MM.1S (cell line): ENCODE results near the gene ZNF277.

Experiments
- EZH2phosphoT487 ChIP-seq: fragments of 300-600 bp; sonication (generic); IDR thresholded peaks from 2 replicates; pipeline ENCODE4 v1.6.1; 2018; ENCODE audit warnings: antibody characterized with exemption, low read length
- TF ChIP-seq, protein P1 (sequence below): fragments of 300-600 bp; sonication (generic); IDR thresholded peaks from 2 replicates; pipeline ENCODE4 v1.5.1; 2016; ENCODE audit warnings: antibody characterized with exemption, low read length, mixed read lengths

DNA sequence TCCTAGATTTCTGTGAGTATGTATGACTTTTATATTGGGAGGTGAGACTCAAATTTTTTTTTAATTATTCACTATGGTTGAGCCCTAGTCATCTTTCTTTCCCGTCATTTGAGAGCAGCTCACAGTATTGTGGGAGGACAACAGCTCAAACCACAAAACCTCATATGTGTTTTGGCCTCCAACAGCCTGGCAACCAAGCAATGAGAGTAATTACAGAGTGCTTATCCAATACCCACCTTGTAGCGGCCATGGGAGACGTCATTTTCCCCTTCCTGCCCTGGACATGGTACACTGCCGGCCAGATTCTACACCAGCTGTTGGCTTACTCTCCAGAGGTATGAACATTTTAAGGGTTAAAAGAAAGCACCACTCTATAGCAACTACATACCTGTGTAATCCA lies 49.4 kb upstream of the ZNF277 start:
- TF ChIP-seq, protein P1, sequence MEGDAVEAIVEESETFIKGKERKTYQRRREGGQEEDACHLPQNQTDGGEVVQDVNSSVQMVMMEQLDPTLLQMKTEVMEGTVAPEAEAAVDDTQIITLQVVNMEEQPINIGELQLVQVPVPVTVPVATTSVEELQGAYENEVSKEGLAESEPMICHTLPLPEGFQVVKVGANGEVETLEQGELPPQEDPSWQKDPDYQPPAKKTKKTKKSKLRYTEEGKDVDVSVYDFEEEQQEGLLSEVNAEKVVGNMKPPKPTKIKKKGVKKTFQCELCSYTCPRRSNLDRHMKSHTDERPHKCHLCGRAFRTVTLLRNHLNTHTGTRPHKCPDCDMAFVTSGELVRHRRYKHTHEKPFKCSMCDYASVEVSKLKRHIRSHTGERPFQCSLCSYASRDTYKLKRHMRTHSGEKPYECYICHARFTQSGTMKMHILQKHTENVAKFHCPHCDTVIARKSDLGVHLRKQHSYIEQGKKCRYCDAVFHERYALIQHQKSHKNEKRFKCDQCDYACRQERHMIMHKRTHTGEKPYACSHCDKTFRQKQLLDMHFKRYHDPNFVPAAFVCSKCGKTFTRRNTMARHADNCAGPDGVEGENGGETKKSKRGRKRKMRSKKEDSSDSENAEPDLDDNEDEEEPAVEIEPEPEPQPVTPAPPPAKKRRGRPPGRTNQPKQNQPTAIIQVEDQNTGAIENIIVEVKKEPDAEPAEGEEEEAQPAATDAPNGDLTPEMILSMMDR = no peak
- TF ChIP-seq EZH2phosphoT487 = no peak
